GM12872 (cell line): ENCODE data around the gene PXT1.

ENCODE experiments used
- CTCF ChIP-seq: IDR thresholded peaks from 3 replicates; pipeline ENCODE4 v1.5.1; 2011; ENCODE audit warnings: low read depth, mild to moderate bottlenecking, low read length, moderate library complexity; ENCODE audit not compliant: insufficient read depth

Gene PXT1

GRCh38 chr6:36383606-36384005 lies 59.0 kb downstream of the PXT1 start:
- no peak for TF ChIP-seq CTCF

GRCh38 chr6:36382976-36383375 lies 59.7 kb downstream of the PXT1 start:
- no peak for TF ChIP-seq CTCF

GRCh38 chr6:36381502-36382389 lies 60.9 kb downstream of the PXT1 start:
- TF ChIP-seq CTCF = no peak

GRCh38 chr6:36380166-36380565 lies 62.5 kb downstream of the PXT1 start:
- no peak for TF ChIP-seq CTCF

- TF ChIP-seq CTCF = no peak
Measured at GRCh38 chr6:36378936-36379335, 63.7 kb downstream of the PXT1 start.

- no peak for TF ChIP-seq CTCF
Measured at GRCh38 chr6:36378243-36378920, 64.3 kb downstream of the PXT1 start.

GRCh38 chr6:36377594-36377993 lies 65.1 kb downstream of the PXT1 start:
- TF ChIP-seq CTCF = no peak
